DMS114 treated with DMSO at 0.1 percent for 48 hours (cell line): ENCODE data around the gene RASSF4.
A peak's percentile ranks its signal among the peaks of the same experiment; 100 is the strongest.

Experiments used
- DNase-seq: peaks from one replicate; lab custom pipeline; 2025; ENCODE audit not compliant: unreplicated experiment; lab: John Stamatoyannopoulos, UW

The RASSF4 gene

GRCh38 chr10:44986179-44986578 lies 26.6 kb downstream of the RASSF4 start:
- DNase-seq: no peak

DNA sequence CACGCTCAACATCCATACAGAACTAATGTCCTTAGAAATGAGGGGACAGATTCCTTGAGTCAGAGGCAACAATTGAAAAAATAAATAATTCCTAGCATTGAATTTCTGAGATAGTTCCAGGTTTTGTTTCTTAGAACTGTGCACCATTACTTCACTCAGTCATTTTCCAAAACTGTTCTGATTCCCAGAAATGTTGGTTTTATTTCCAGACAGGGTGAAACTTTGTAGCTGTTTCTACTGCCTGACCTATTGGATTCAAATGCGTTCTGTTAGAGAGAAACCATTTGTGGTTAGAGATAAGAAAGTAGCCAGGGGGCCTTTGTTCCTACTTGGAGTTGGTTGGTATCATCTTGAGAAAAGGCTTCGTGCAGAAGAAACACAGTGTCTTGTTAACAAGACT lies 27.1 kb downstream of the RASSF4 start:
- no peak for DNase-seq

- no peak for DNase-seq
Measured at GRCh38 chr10:44988957-44989585, 29.5 kb downstream of the RASSF4 start.

DNA sequence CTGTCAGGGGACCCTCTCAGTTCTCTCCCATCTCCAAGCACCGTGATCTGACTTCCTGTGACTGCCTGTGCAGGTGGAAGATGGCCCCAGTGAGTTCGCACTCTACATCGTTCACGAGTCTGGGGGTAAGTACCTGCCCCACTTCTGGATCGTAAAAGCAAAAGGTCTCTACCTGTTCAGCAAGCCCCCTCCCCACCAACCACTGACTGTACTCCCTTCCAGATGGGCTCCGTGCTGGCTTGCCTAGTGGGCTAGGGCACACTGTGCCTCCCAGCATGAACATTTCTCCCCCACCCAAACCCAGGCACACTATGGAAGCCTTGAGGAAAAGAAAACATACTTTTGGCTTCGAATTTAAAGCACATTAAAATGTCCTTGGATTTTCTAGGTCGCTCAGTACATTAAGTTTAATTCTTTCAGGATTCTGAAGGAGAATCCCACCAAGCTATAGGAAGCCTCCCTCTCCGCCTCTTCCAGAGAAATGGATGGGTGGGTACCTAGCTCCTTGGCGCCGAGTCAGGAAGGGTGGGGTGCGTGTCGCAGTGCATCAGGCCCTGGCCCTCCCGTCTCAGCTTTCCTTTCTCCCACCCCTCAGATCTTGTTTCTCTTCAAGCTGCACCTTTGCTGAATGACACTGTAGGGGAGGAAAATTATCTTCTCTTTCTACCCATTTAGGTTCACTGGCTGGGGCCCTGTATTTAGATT lies 30.1 kb downstream of the RASSF4 start:
- no peak for DNase-seq

DNA sequence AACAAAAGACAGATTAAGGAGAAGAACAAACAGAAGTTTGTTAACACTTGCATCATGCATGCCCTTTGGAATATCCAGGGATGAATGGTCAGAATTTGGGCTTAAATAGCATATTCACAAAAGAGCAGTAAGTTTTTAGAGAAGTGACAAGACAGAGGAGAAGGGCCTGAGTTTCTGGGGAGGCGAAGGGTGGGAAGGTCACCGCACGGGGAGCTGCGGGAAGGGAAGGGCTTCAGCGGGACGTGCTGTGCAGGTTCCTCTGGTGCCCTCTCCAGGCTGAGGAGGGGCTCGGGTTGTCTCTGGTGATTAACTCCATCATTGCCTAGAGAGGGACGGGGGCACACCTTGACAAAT lies 30.7 kb downstream of the RASSF4 start:
- DNase-seq: no peak

DNA sequence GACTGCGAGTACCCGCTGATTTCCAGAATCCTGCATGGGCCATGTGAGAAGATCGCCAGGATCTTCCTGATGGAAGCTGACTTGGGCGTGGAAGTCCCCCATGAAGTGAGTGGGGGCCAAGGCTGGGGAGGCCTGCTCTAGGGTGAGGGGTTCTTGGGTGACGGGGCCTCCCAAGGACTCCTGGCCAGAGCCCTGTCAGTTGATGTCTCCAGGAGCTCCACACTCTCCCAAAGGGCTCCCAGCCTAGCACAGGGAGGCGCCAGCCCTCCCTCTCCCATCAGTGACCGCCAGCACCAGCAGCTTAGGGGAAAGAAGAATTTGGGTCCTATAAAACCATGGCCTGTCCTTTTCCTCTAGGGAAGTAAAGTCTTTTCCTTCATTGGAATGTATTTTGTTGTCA lies 31.4 kb downstream of the RASSF4 start:
- no peak for DNase-seq

DNA sequence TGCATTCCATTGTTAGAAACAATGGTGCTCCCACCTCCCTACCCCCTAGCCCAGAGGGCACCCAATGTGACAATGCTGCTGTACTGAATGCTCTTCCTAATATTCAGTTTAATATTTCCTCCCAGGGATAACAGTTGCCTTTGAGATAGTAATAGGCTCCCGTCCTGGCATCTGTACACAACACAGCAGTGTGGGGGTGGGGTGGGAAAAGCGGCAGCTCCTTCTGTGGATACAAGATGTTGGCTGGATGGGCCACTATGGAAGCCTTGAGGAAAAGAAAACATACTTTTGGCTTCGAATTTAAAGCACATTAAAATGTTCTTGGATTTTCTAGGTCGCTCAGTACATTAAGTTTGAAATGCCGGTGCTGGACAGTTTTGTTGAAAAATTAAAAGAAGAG lies 32.0 kb downstream of the RASSF4 start:
- DNase-seq: no peak

DNA sequence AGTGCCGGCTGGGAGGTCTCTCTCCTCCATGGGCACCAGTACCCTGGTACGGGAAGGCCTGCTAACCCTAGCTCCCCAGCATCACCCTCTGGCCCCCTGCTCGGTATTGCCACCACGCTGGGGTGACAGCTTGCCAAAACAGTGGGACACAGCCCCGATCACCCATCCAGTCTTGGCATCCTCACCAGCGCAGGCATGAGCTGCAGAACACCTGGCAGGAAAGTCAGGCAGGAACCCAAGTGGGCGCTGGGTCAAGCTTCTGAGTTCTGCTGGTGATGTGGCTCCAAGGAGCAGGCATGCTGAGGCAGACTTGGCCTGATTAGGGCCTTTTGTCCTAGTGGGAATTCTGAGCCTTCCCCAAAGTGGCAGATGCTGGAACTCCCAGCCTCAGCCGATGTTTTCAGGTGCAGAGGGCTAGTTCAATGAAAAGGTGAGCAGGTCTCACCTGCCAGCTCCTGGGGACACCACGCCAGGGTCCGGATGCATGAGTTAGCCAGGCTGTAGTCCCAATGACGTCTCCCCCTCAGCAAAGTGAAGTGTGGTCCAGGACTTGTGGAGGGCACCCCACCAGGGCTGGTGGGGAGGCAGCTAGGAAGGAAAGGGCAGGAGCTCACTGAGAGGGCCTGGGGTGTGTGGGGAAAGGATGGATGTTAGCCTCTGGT lies 32.6 kb downstream of the RASSF4 start:
- DNase-seq: no peak

- no peak for DNase-seq
Measured at GRCh38 chr10:44992732-44993225, 33.2 kb downstream of the RASSF4 start.

DNA sequence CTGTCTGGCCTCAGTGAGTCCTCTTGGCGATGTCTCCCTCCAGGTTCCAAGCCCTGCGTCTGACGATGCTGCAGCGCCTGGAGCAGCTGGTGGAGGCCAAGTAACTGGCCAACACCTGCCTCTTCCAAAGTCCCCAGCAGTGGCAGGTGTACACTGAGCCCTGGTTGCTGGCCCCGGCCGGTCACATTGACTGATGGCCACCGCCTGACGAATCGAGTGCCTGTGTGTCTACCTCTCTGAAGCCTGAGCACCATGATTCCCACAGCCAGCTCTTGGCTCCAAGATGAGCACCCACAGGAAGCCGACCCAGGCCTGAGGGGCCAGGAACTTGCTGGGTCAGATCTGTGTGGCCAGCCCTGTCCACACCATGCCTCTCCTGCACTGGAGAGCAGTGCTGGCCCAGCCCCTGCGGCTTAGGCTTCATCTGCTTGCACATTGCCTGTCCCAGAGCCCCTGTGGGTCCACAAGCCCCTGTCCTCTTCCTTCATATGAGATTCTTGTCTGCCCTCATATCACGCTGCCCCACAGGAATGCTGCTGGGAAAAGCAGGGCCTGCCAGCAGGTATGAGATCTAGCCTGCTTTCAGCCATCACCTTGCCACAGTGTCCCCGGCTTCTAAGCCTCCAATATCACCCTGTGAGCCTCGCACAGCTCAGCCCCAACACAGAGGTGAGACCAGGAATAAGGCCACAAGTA lies 33.8 kb downstream of the RASSF4 start:
- no peak for DNase-seq

DNA sequence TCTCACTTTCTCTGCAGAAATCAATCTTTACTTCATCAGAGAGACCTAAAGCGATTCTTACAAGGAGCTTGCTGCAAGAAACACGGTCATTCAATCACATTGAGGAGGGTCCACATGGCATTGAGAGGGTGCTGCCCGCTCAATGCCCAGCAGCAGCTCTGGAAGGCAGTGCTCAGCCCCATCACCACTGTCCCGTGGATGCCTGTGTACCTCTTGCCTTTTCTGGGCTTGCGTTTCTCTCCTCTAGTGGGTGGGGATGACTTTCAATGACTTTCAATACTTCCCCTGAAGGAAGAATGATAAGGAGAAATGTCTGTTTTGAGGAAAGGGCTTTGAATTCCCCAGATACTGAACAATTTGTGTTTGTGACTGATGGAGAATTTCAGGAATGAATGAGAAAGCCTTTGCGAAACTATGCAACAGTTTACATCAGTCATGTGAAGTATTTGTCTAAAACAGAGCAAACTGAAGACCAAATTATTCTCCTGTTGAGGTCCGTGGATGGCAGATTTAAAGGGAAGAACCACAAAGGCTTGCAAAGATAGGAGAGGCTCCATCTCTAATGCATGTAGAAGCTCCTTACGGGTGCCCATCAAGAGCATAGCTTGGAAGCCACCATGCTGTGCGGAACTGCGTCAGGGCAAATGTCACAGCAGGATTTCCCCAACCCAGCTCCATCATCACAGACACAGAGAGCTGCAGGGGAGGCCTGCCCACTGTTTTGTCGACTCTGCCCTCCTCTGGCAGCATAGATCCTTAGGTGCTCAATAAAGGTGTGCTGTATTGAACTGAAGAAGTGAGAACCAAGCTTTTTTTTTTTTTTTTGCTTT lies 34.5 kb downstream of the RASSF4 start:
- no peak for DNase-seq

GRCh38 chr10:44994752-44995530 lies 35.3 kb downstream of the RASSF4 start:
- no peak for DNase-seq

GRCh38 chr10:44995581-44995913 lies 35.9 kb downstream of the RASSF4 start:
- DNase-seq: no peak

- DNase-seq: no peak
Measured at GRCh38 chr10:44995914-44996669, 36.5 kb downstream of the RASSF4 start.

- DNase-seq: no peak
Measured at GRCh38 chr10:44997105-44997748, 37.6 kb downstream of the RASSF4 start.

- DNase-seq: no peak
Measured at GRCh38 chr10:44998146-44998631, 38.6 kb downstream of the RASSF4 start.

DNA sequence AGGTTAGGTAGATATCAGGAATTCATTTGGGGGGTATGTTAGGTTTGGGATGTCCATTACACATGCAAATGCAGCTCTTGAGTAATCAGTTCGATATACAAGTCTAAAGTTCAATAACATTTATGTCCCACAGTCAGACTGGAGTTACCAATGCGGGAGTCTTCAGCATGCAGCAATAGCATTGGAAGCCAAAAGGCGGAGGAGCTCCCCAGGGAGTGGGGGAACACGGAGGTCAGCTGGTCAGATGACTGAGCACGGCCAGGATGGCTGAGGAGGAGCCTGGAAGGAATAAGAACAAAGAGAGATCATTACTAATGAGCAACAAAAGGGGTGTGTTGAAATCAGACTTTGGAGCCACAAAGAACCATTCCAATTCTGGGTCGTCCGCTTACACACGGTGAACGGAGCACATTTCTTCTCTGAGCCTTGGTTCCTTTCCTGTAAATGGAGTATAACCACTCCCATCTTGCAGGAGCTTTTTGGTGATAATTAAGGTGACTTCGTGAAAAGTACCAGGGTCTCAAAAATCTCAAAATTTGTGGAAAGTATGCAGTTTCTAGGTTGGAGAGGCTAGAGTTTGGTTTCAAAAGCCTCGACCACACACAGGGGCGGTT lies 40.6 kb downstream of the RASSF4 start:
- DNase-seq: no peak

GRCh38 chr10:45000752-45001380 lies 41.3 kb downstream of the RASSF4 start, which contains the start of gene ZNF22:
Gene ZNF22, plus strand, starts transcription at chr10:45000923. Its CDS starts 2,446 bp downstream, at chr10:45003369.
- DNase-seq: peak; percentile 41
